Thoracic aorta (tissue), 2 donors: ENCODE data around the gene LBH. TPM values are rescaled to one million over a fixed set of nuclear protein-coding genes. Genes with fewer than 3 reads are reported as not detected.
A peak's percentile ranks its signal among the peaks of the same experiment; 100 is the strongest.

ENCODE experiments used
- ATAC-seq: fragments of 150-250 bp; one replicate; pipeline ENCODE4 v1.8.0; 2017; ENCODE audit warnings: low read depth; ENCODE audit not compliant: insufficient number of reproducible peaks, low FRiP score
- DNase-seq: peaks from one replicate; pipeline ENCODE4 v3.0.0-alpha.2; 2020; ENCODE audit warnings: low spot score
- H3K27ac ChIP-seq, 2 donors: fragments of 200-600 bp; sonication (generic); 1 replicate in 1 of 2; 2 replicates in 1 of 2; pipeline ENCODE4 v1.5.1; 2016; ENCODE audit warnings: mild to moderate bottlenecking in 2 of 2, moderate library complexity in 2 of 2
- H3K27me3 ChIP-seq: fragments of 200-600 bp; sonication (generic); replicated peaks from 2 replicates; pipeline ENCODE4 v1.6.0; 2016; ENCODE audit warnings: mild to moderate bottlenecking; ENCODE audit not compliant: insufficient read depth
- H3K36me3 ChIP-seq: fragments of 200-600 bp; sonication (generic); one replicate; pipeline ENCODE4 v1.5.1; 2016
- H3K4me1 ChIP-seq, 2 donors: fragments of 200-600 bp; sonication (generic); 1 replicate in 1 of 2; 2 replicates in 1 of 2; pipeline versions ENCODE4 v1.5.1 to v1.6.0; 2016; ENCODE audit warnings: low read depth in 2 of 2, mild to moderate bottlenecking in 1 of 2; ENCODE audit not compliant: control insufficient read depth in 1 of 2
- H3K4me3 ChIP-seq: fragments of 200-600 bp; sonication (generic); 2 replicates; pipeline ENCODE4 v1.5.1; 2016; ENCODE audit warnings: mild to moderate bottlenecking
- H3K9me3 ChIP-seq: fragments of 200-600 bp; sonication (generic); 2 replicates; pipeline ENCODE4 v1.5.1; 2016
- total RNA-seq, 2 donors: library from RNA; depleted of rRNA; stranded (reverse); fragments of >200 nt; gene quantifications; one replicate each; pipeline versions ENCODE4 v1.1.0 to v1.2.3, GENCODE V29; 2016
- TF ChIP-seq, protein P1 (sequence below): fragments of 200-600 bp; sonication (generic); IDR thresholded peaks from one replicate; pipeline ENCODE4 v1.5.1; 2019; ENCODE audit warnings: antibody characterized with exemption

The LBH gene
- total RNA-seq, 2 donors from 2014 or later: 121 to 210 TPM

DNA sequence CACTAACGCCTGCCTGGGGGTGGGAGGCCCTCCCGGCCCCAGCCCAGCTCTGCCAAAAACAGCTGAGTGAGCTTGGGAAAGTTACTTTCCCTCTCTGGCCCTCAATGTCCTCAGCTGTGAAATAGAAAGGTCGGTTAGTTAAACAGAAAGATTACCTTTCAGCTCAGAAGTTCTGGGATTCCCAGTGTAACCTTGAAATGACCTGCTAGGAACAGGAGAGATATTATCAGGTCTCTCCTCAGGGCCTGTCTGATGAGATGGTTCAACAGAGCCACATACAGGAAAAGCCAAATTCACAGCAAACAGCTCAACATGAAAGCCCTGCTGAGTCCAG, 68.8 kb downstream of the LBH start:
- TF ChIP-seq, protein P1, sequence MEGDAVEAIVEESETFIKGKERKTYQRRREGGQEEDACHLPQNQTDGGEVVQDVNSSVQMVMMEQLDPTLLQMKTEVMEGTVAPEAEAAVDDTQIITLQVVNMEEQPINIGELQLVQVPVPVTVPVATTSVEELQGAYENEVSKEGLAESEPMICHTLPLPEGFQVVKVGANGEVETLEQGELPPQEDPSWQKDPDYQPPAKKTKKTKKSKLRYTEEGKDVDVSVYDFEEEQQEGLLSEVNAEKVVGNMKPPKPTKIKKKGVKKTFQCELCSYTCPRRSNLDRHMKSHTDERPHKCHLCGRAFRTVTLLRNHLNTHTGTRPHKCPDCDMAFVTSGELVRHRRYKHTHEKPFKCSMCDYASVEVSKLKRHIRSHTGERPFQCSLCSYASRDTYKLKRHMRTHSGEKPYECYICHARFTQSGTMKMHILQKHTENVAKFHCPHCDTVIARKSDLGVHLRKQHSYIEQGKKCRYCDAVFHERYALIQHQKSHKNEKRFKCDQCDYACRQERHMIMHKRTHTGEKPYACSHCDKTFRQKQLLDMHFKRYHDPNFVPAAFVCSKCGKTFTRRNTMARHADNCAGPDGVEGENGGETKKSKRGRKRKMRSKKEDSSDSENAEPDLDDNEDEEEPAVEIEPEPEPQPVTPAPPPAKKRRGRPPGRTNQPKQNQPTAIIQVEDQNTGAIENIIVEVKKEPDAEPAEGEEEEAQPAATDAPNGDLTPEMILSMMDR: no peak
- no peak for ATAC-seq
- Histone ChIP-seq H3K4me3 (no peak overlapping the region), H3K4me1 (peaks cover 24 to 29% of the 10 kb centered on the region in 2 donors), H3K9me3 (no peaks in the 10 kb centered on the region), H3K36me3 (no peaks in the 10 kb centered on the region), H3K27me3 (no peaks in the 10 kb centered on the region), H3K27ac (peak overlapping the region; percentile 26 to 62)
- DNase-seq: no peak

DNA sequence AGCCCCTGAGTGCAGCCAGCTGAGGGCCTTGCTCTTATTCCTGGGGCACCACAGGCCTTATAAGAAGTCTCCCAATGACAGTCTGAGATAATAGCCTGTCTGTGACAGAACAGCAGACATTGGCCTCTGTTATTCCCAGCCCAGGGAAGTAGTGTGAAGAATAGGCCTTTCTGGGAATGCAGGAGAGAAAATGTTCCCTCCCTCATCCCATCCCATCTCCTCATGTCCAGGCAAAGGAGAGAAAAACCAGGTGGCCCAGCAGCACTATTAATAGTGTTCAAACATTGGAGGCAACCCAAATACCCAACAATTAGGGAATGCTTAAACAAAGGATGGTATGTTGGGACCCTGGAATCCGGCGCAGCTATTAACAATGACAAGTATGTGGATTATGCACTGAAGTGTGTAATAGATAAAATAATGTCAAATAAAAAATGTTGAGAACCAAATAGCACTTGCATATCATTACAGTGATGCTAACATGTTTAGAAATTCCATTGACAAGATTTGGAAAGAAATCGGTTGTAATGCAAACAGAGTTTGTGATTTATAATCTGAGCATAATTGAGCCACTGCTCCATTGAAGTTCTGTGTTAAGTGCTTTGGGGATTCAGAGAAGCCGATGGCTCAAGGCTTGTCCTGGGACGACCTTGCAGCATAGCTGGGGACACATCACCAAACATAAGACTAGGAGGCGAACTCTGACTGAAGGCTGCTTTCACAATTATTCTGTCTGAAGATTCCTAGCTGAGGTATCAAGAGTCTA, 69.3 kb downstream of the LBH start:
- peaks cover 24 to 34% of the 10 kb centered on the region in 2 donors for H3K4me1 ChIP-seq
- DNase-seq (no peak), ATAC-seq (no peak)
- H3K4me3 ChIP-seq: no peak overlapping the region
- no peaks in the 10 kb centered on the region for H3K36me3 ChIP-seq
- H3K27ac ChIP-seq: peak overlapping the region; percentile 26 to 62
- TF ChIP-seq, protein P1: no peak
- no peaks in the 10 kb centered on the region for H3K27me3 ChIP-seq
- no peaks in the 10 kb centered on the region for H3K9me3 ChIP-seq

DNA sequence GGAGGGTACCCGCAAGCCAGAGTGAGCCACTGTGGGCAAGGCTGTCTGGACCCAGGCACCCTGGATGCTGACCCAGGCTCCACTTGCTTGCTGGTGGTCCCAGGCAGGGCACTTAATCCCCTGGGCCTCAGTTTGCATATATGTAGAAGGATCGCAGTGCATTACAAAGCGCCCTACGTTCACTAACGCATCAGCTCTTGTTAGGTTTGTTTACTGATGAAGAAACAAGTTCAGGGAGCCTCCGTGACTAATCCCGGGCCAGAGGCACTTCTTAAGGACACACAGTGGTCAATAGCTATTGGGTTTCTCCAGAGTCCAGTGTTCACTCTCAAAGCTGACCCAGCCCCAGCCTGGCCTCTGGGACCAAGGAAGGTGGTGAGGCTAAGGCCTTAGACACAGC, 70.2 kb downstream of the LBH start:
- Histone ChIP-seq H3K9me3 (no peaks in the 10 kb centered on the region), H3K36me3 (no peaks in the 10 kb centered on the region), H3K27ac (no peak overlapping the region), H3K4me1 (peaks cover 24 to 35% of the 10 kb centered on the region in 2 donors), H3K27me3 (no peaks in the 10 kb centered on the region), H3K4me3 (no peak overlapping the region)
- TF ChIP-seq, protein P1: no peak
- DNase-seq: no peak
- ATAC-seq: no peak

DNA sequence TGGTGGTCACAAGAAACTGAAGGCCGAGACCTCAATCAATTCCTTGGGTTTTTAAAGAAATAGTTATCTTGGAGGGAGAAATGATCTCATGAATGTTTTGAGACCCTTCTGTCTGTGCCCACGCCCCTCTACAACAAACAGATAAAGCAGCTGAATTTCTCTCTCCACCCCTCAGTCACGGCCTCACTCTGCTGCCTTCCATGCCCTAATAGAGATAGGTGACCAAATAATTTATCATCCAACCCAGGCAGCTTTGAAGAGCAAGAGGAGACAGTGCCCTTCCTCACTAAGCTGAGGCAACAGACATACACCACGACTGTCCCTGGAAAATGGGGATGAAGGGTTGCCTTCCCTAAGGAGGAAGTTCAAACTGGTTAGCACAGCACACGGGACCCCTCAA, 71.2 kb downstream of the LBH start:
- Histone ChIP-seq H3K27ac (no peak overlapping the region), H3K36me3 (no peaks in the 10 kb centered on the region), H3K27me3 (no peaks in the 10 kb centered on the region), H3K4me3 (no peak overlapping the region), H3K4me1 (peaks cover 24 to 35% of the 10 kb centered on the region in 2 donors), H3K9me3 (no peaks in the 10 kb centered on the region)
- ATAC-seq (no peak), DNase-seq (no peak)
- TF ChIP-seq, protein P1: no peak

DNA sequence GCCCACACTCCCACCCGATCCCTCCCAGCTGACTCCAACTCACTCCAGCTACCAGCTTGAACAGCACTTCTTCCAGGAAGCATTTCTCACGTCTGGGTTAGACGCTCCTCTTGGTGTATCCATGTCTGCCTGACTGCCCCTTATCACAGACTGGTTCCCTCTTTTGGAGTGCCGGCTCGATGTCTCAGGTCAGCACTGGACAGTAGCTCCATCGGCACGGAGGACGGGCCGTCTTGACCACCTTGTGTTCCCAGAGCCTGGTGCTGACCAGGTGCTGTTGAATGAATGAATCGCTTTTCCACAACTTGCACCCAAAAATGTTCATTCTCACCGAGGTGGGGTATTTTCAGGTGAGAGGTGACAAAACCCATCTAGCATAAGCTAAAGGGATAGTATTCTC, 71.8 kb downstream of the LBH start:
- Histone ChIP-seq H3K27ac (no peak overlapping the region), H3K27me3 (no peaks in the 10 kb centered on the region), H3K4me3 (no peak overlapping the region), H3K36me3 (no peaks in the 10 kb centered on the region), H3K4me1 (peaks cover 24 to 35% of the 10 kb centered on the region in 2 donors), H3K9me3 (no peaks in the 10 kb centered on the region)
- no peak for DNase-seq
- no peak for ATAC-seq
- TF ChIP-seq, protein P1: no peak
